Right ventricle myocardium superior (tissue), 1 donor: ENCODE data around the gene TM4SF1. TPM values are rescaled to one million over a fixed set of nuclear protein-coding genes. Genes with fewer than 3 reads are reported as not detected.

ENCODE experiments used
- ATAC-seq: fragments of 200-7000 bp; cut with Tn5 transposase; one replicate; pipeline ENCODE4 v1.9.1; 2020; ENCODE audit warnings: mild to moderate bottlenecking; ENCODE audit not compliant: poor library complexity
- DNase-seq: peaks from one replicate; pipeline ENCODE4 v3.0.0-alpha.2; 2020
- intact Hi-C: fragments of 100-400 bp; cut with DNase I; formaldehyde crosslinking; loops from one replicate; pipeline ENCODE4 v1.11.2; 2022
- total RNA-seq: library from RNA; stranded (reverse); fragmentation: NEBNext Ultra II Directional; extraction: Animal tissue kit (Norgen Biotek cat#: 25700); gene quantifications from one replicate; pipeline ENCODE4 v1.2.1, GENCODE V29; 2021
- donor health status: DM: no; HTN: yes; CAD: no; lungs with severe emphysema.

The TM4SF1 gene
- total RNA-seq, 1 donor from 2014 or later, result 110 TPM

DNA sequence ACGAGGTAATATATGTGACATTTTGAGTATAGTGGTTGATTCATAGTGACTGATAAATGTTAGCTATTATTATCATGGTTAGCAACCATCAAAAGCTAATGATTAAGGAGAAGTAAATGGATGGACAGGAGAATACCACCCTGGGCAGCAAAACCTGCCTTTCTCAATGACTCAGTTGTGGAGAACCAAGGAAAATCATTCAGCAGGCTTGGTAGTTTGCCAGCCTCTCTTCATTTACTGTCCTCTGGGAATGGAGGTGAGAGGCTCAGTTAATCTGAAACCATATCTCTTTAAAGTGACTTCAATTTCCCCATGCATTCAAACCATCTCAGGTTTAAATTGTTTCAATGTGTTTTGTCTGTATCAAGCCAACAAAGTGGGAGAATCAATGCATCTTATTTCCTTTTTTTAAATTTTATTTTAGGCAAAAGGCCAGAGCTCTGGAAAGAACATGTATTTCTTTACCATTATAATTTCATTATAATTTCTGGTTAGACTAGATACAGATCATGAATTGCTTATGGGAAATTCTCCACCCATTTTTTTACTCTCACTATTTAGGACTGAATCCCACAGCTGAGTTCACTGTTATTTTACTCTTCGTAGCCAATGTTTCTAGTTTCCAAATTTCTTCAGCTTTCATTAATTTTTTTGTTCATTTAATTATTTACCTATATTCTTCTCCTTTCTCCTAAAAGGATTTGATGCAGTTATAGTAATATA lies 46.7 kb downstream of the TM4SF1 start:
- ATAC-seq (no peak), DNase-seq (no peak)
- intact Hi-C loops, result no loop called here

DNA sequence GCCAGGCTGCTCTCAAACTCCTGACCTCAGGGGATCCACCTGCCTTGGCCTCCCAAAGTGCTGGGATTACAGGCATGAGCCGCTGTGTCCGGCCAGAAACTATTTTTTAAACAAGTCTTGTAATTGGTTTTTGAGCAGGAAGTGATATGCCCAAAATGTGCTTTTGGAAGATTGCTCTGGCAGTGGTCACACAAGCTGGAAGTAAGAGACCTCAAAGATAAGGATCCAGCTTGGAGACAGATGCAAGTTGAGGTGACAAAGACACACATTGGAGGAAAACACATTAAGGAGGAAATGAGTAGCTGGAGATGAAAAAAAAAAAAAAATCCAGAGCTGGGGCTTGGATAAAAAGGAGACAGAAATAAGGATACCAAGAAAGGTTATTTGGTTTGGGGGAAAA lies 50.3 kb downstream of the TM4SF1 start:
- ATAC-seq (no peak), DNase-seq (no peak)
- intact Hi-C loops, result no loop called here

DNA sequence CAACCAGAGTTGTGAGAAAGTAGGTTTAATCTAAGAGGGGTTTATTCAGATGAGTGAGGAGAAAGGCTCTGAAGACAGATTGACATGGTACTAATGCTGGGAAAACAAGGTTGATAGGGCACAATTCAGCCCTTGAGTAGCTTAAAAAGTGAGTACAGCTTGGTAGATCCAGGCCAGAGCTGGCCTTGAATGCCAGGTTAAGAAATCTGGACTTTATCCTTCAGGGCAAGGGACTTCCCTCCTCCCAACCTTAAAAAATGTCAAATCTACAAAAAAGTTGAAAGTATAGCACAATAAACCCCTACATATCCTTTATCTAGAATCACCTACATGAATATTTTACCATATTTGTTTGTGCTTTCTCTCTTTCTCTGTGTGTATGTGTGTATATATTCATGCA lies 51.9 kb downstream of the TM4SF1 start:
- ATAC-seq (no peak), DNase-seq (no peak)
- intact Hi-C loops, result no loop called here

DNA sequence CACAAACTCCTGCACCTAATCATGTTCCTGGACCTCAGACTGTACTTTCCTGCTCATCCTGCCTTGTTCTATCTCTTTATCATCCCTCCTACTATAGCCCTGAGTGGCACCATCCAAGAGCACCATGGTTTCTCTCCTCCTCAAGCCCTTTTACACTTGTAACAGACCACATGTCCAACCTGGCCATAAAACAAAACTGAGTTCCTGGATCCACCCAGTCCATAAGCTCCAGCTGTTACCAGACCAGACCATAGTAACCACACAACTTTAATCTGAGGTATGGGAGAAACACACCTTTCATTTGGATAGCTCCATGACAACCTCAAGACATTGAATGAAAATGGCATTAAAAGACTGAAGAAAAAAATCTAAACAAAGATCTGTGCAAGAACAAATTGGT lies 53.1 kb downstream of the TM4SF1 start:
- ATAC-seq (no peak), DNase-seq (no peak)
- intact Hi-C loops, result no loop called here

DNA sequence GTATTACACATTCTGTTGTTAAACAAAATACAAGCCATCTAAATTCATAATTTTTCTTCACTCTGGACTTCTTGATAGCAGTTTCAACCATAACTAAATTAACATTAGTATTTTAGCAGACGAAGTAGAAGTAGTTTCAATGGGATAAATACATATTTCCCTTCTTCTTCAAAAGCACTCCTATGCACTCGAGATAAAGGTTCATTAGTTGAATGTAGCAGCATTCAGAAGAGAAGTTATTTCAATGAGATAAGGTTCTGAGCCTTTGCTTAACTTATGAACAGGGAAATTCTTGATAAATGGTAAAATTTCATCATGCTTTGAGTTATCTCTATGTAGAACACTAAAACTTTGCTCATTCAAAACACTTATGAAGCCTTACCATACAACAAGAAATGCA lies 55.8 kb downstream of the TM4SF1 start:
- intact Hi-C loops, result no loop called here
- DNase-seq (no peak), ATAC-seq (no peak)

DNA sequence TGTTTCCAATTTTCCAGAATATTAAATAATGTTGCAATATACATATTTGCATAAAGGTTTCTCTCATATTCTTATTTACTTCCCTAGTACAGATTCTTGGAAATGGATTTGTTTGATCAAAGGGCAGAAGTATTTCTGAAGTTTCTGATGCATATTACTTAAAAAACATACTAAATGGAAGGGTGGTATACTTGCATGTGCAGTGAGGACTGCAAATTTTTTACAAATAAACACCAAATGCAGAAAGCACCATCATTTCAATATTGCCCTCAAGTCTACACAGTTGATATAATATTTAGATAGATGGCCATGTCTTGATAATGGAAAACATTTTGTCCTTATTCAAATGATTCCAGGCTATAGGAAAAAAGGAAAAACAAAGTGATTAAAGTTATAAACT lies 56.3 kb downstream of the TM4SF1 start:
- DNase-seq (no peak), ATAC-seq (no peak)
- intact Hi-C loops, result no loop called here

DNA sequence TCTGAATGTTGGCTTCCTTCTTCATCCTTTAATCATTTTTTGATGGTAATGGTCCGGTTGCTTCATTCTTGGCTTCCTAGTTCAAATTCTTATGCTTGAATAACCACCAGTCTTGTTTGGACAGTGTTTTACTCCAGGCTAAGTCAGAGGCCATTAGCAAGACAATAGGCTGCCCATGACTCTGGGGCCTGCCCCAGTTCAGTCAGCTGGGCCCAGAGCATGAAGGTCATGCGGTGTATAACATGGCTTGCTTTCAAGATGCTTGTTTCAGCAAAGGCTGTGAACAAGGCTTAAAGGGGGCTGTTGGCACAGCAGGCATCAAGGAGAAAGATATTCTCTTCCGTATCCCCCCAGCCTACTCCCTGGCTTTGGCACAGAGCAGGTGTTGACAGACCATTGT lies 57.7 kb downstream of the TM4SF1 start:
- ATAC-seq, result no peak
- intact Hi-C loops, result no loop called here

More for the DNA sequence above, 57.7 kb downstream of the TM4SF1 start:
- no peak for DNase-seq

Other genes starting within 250 kb of the TM4SF1 start
- 5.2 TPM for gene HPS3, start 248.0 kb downstream of the TM4SF1 start, total RNA-seq
- 4.7 TPM for gene CP, start 155.8 kb downstream of the TM4SF1 start, total RNA-seq
- gene TM4SF18, start 44.0 kb downstream of the TM4SF1 start, total RNA-seq, result 13.2 TPM
- not detected for gene TM4SF4, start 97.0 kb upstream of the TM4SF1 start, total RNA-seq